ENCODE measurements around the gene SPCS3.

GRCh38 chr4:176358083-176358469, 38.3 kb downstream of the SPCS3 start:
- no peak for TF ChIP-seq POLR2A (IDR thresholded peaks at IDR 0.05)
- no peak for TF ChIP-seq CTCF (IDR thresholded peaks at IDR 0.05)

Data from uterus (tissue), 2 donors.